ENCODE measurements around the gene PDHB. TPM values are rescaled to one million over a fixed set of nuclear protein-coding genes. Genes with fewer than 3 reads are reported as not detected.

PDHB gene
- total RNA-seq, 1 experiment from 2014 or later = 63.7 TPM

GRCh38 chr3:58394339-58394738 is 39.3 kb downstream of the PDHB start:
- Histone ChIP-seq H3K36me3 (no peaks in the 10 kb centered on the region), H3K27ac (no peak overlapping the region), H3K27me3 (no peaks in the 10 kb centered on the region), H3K4me3 (no peak overlapping the region), H3K9me3 (replicated peaks) (no peaks in the 10 kb centered on the region), H3K4me1 (no peaks in the 10 kb centered on the region)
- no peak for DNase-seq

- no peaks in the 10 kb centered on the region for H3K9me3 ChIP-seq (replicated peaks)
- no peak for DNase-seq
- H3K36me3 ChIP-seq = no peaks in the 10 kb centered on the region
- no peaks in the 10 kb centered on the region for H3K27me3 ChIP-seq
- no peak overlapping the region for H3K4me3 ChIP-seq
- no peak overlapping the region for H3K27ac ChIP-seq
- no peaks in the 10 kb centered on the region for H3K4me1 ChIP-seq
These were observed 41.5 kb downstream of the PDHB start for GRCh38 chr3:58392181-58392580.

- no peaks in the 10 kb centered on the region for H3K4me1 ChIP-seq
- no peaks in the 10 kb centered on the region for H3K36me3 ChIP-seq
- no peak for DNase-seq
These were observed 42.3 kb downstream of the PDHB start for GRCh38 chr3:58391156-58391865.

GRCh38 chr3:58388550-58389091 is 45.0 kb downstream of the PDHB start:
- Histone ChIP-seq H3K4me1 (peaks cover 11% of the 10 kb centered on the region), H3K9me3 (replicated peaks) (no peaks in the 10 kb centered on the region)

More at GRCh38 chr3:58391156-58391865, 42.3 kb downstream of the PDHB start:
- Histone ChIP-seq H3K9me3 (replicated peaks) (no peaks in the 10 kb centered on the region), H3K27ac (no peak overlapping the region), H3K27me3 (no peaks in the 10 kb centered on the region), H3K4me3 (no peak overlapping the region)

GRCh38 chr3:58387650-58388546 is 45.7 kb downstream of the PDHB start:
- no peak overlapping the region for H3K4me3 ChIP-seq
- no peaks in the 10 kb centered on the region for H3K36me3 ChIP-seq
- no peak for DNase-seq
- no peaks in the 10 kb centered on the region for H3K9me3 ChIP-seq (replicated peaks)
- peaks cover 15% of the 10 kb centered on the region for H3K4me1 ChIP-seq
- H3K27me3 ChIP-seq = no peaks in the 10 kb centered on the region
- H3K27ac ChIP-seq = no peak overlapping the region

More at GRCh38 chr3:58388550-58389091, 45.0 kb downstream of the PDHB start:
- H3K27ac ChIP-seq = no peak overlapping the region
- no peak for DNase-seq
- H3K27me3 ChIP-seq = no peaks in the 10 kb centered on the region
- no peak overlapping the region for H3K4me3 ChIP-seq
- H3K36me3 ChIP-seq = no peaks in the 10 kb centered on the region

GRCh38 chr3:58386626-58387365 is 46.8 kb downstream of the PDHB start:
- Histone ChIP-seq H3K27me3 (no peaks in the 10 kb centered on the region), H3K36me3 (no peaks in the 10 kb centered on the region), H3K27ac (no peak overlapping the region), H3K4me1 (peaks cover 15% of the 10 kb centered on the region), H3K9me3 (replicated peaks) (no peaks in the 10 kb centered on the region), H3K4me3 (no peak overlapping the region)
- DNase-seq = no peak

- Histone ChIP-seq H3K9me3 (replicated peaks) (no peaks in the 10 kb centered on the region), H3K27me3 (no peaks in the 10 kb centered on the region), H3K27ac (peak overlapping the region; percentile 52; the same call in 1 of the 2 replicates), H3K36me3 (no peaks in the 10 kb centered on the region), H3K4me1 (peaks cover 15% of the 10 kb centered on the region), H3K4me3 (no peak overlapping the region)
- DNase-seq = no peak
These were observed 49.1 kb downstream of the PDHB start for GRCh38 chr3:58384381-58385090.

- Histone ChIP-seq H3K4me3 (no peak overlapping the region), H3K27me3 (no peaks in the 10 kb centered on the region), H3K4me1 (peaks cover 15% of the 10 kb centered on the region), H3K27ac (peak overlapping the region; percentile 52), H3K9me3 (replicated peaks) (no peaks in the 10 kb centered on the region), H3K36me3 (no peaks in the 10 kb centered on the region)
- peak; percentile 57 to 72 for DNase-seq
These were observed 49.7 kb downstream of the PDHB start for GRCh38 chr3:58383904-58384303.

GRCh38 chr3:58383476-58383875 is 50.2 kb downstream of the PDHB start:
- no peaks in the 10 kb centered on the region for H3K27me3 ChIP-seq
- DNase-seq = peak; percentile 7 to 29
- no peaks in the 10 kb centered on the region for H3K36me3 ChIP-seq
- H3K9me3 ChIP-seq (replicated peaks) = no peaks in the 10 kb centered on the region
- H3K4me1 ChIP-seq = peaks cover 15% of the 10 kb centered on the region
- peak overlapping the region; percentile 52 for H3K27ac ChIP-seq
- no peak overlapping the region for H3K4me3 ChIP-seq

GRCh38 chr3:58379351-58380073 is 54.1 kb downstream of the PDHB start:
- Histone ChIP-seq H3K27ac (no peak overlapping the region), H3K27me3 (no peaks in the 10 kb centered on the region), H3K4me1 (peaks cover 22% of the 10 kb centered on the region), H3K4me3 (no peak overlapping the region), H3K9me3 (replicated peaks) (no peaks in the 10 kb centered on the region), H3K36me3 (no peaks in the 10 kb centered on the region)
- DNase-seq = no peak

- Histone ChIP-seq H3K4me1 (peaks cover 11% of the 10 kb centered on the region), H3K36me3 (no peaks in the 10 kb centered on the region), H3K27me3 (no peaks in the 10 kb centered on the region), H3K9me3 (replicated peaks) (no peaks in the 10 kb centered on the region), H3K27ac (no peak overlapping the region), H3K4me3 (no peak overlapping the region)
- no peak for DNase-seq
These were observed 55.9 kb downstream of the PDHB start for GRCh38 chr3:58377750-58378149.
